ENCODE results near the gene ZNF143. TPM values are rescaled to one million over a fixed set of nuclear protein-coding genes. Genes with fewer than 3 reads are reported as not detected.

The ZNF143 gene
- total and polyA plus RNA-seq, 2 of the 13 experiments (the other 11 are each of a cell fraction or from before 2014, with no cell fraction given): 22.4 to 35.6 TPM

DNA sequence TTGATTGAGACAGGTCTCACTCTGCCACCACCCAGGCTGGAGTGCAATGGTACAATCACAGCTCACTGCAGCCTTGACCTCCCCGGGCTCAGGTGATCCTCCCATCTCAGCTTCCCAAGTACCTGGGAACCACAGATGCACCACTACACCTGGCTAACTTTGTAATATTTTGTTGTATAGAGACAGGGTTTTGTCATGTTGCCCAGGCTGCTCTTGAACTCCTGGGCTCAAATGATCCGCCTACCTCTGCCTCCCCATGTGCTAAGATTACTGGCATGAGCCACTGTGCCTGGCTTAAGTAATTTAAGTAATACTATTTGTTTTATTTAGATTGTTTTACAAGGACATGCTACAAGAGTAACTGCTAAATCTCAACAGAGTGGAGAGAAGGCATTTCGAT, 33.5 kb downstream of the ZNF143 start (continued):
- TF ChIP-seq, protein P1, sequence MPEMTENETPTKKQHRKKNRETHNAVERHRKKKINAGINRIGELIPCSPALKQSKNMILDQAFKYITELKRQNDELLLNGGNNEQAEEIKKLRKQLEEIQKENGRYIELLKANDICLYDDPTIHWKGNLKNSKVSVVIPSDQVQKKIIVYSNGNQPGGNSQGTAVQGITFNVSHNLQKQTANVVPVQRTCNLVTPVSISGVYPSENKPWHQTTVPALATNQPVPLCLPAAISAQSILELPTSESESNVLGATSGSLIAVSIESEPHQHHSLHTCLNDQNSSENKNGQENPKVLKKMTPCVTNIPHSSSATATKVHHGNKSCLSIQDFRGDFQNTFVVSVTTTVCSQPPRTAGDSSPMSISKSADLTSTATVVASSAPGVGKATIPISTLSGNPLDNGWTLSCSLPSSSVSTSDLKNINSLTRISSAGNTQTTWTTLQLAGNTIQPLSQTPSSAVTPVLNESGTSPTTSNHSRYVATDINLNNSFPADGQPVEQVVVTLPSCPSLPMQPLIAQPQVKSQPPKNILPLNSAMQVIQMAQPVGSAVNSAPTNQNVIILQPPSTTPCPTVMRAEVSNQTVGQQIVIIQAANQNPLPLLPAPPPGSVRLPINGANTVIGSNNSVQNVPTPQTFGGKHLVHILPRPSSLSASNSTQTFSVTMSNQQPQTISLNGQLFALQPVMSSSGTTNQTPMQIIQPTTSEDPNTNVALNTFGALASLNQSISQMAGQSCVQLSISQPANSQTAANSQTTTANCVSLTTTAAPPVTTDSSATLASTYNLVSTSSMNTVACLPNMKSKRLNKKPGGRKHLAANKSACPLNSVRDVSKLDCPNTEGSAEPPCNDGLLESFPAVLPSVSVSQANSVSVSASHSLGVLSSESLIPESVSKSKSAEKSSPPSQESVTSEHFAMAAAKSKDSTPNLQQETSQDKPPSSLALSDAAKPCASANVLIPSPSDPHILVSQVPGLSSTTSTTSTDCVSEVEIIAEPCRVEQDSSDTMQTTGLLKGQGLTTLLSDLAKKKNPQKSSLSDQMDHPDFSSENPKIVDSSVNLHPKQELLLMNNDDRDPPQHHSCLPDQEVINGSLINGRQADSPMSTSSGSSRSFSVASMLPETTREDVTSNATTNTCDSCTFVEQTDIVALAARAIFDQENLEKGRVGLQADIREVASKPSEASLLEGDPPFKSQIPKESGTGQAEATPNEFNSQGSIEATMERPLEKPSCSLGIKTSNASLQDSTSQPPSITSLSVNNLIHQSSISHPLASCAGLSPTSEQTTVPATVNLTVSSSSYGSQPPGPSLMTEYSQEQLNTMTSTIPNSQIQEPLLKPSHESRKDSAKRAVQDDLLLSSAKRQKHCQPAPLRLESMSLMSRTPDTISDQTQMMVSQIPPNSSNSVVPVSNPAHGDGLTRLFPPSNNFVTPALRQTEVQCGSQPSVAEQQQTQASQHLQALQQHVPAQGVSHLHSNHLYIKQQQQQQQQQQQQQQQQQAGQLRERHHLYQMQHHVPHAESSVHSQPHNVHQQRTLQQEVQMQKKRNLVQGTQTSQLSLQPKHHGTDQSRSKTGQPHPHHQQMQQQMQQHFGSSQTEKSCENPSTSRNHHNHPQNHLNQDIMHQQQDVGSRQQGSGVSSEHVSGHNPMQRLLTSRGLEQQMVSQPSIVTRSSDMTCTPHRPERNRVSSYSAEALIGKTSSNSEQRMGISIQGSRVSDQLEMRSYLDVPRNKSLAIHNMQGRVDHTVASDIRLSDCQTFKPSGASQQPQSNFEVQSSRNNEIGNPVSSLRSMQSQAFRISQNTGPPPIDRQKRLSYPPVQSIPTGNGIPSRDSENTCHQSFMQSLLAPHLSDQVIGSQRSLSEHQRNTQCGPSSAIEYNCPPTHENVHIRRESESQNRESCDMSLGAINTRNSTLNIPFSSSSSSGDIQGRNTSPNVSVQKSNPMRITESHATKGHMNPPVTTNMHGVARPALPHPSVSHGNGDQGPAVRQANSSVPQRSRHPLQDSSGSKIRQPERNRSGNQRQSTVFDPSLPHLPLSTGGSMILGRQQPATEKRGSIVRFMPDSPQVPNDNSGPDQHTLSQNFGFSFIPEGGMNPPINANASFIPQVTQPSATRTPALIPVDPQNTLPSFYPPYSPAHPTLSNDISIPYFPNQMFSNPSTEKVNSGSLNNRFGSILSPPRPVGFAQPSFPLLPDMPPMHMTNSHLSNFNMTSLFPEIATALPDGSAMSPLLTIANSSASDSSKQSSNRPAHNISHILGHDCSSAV (CRISPR knock-in tag; IDR thresholded peaks at IDR 0.05; ENCODE audit: borderline replicate concordance): no peak
- no peak for TF ChIP-seq GTF2F1 (IDR thresholded peaks at IDR 0.05; ENCODE audit: low read length)
- TF ChIP-seq ZNF724P (CRISPR knock-in tag; IDR thresholded peaks at IDR 0.05; ENCODE audit: borderline replicate concordance): no peak
- TF ChIP-seq, protein P2, sequence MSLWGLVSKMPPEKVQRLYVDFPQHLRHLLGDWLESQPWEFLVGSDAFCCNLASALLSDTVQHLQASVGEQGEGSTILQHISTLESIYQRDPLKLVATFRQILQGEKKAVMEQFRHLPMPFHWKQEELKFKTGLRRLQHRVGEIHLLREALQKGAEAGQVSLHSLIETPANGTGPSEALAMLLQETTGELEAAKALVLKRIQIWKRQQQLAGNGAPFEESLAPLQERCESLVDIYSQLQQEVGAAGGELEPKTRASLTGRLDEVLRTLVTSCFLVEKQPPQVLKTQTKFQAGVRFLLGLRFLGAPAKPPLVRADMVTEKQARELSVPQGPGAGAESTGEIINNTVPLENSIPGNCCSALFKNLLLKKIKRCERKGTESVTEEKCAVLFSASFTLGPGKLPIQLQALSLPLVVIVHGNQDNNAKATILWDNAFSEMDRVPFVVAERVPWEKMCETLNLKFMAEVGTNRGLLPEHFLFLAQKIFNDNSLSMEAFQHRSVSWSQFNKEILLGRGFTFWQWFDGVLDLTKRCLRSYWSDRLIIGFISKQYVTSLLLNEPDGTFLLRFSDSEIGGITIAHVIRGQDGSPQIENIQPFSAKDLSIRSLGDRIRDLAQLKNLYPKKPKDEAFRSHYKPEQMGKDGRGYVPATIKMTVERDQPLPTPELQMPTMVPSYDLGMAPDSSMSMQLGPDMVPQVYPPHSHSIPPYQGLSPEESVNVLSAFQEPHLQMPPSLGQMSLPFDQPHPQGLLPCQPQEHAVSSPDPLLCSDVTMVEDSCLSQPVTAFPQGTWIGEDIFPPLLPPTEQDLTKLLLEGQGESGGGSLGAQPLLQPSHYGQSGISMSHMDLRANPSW (CRISPR knock-in tag; IDR thresholded peaks at IDR 0.05; ENCODE audit: borderline replicate concordance): no peak
- TF ChIP-seq, protein P3, sequence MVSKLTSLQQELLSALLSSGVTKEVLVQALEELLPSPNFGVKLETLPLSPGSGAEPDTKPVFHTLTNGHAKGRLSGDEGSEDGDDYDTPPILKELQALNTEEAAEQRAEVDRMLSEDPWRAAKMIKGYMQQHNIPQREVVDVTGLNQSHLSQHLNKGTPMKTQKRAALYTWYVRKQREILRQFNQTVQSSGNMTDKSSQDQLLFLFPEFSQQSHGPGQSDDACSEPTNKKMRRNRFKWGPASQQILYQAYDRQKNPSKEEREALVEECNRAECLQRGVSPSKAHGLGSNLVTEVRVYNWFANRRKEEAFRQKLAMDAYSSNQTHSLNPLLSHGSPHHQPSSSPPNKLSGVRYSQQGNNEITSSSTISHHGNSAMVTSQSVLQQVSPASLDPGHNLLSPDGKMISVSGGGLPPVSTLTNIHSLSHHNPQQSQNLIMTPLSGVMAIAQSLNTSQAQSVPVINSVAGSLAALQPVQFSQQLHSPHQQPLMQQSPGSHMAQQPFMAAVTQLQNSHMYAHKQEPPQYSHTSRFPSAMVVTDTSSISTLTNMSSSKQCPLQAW (CRISPR knock-in tag; IDR thresholded peaks at IDR 0.05): no peak
- TF ChIP-seq CCAR2 (optimal IDR thresholded peaks at IDR 0.05; ENCODE audit: low read depth, low read length): no peak
